ENCODE measurements around the gene LNPEP.

LNPEP gene

GRCh38 chr5:97071993-97072392 is 136.1 kb downstream of the LNPEP start:
- no peak overlapping the region for H3K4me3 ChIP-seq (replicated peaks in 1 of 2; ENCODE audit: low read depth in 2 of 2, low read length in 2 of 2)
- TF ChIP-seq CTCF (IDR thresholded peaks at IDR 0.05; ENCODE audit: low read depth, low read length) = no peak
- no peak for DNase-seq (ENCODE audit: low read depth in 2 of 2)

- H3K4me3 ChIP-seq (replicated peaks in 1 of 2; ENCODE audit: low read depth in 2 of 2, low read length in 2 of 2) = no peak overlapping the region
- no peak for TF ChIP-seq CTCF (IDR thresholded peaks at IDR 0.05; ENCODE audit: low read depth, low read length)
- DNase-seq (ENCODE audit: low read depth in 2 of 2) = no peak
These were observed 136.8 kb downstream of the LNPEP start for GRCh38 chr5:97072696-97073095.

GRCh38 chr5:97073420-97073819 is 137.5 kb downstream of the LNPEP start:
- H3K4me3 ChIP-seq (replicated peaks in 1 of 2; ENCODE audit: low read depth in 2 of 2, low read length in 2 of 2) = no peak overlapping the region
- DNase-seq (ENCODE audit: low read depth in 2 of 2) = no peak
- no peak for TF ChIP-seq CTCF (IDR thresholded peaks at IDR 0.05; ENCODE audit: low read depth, low read length)

GRCh38 chr5:97074859-97075489 is 139.1 kb downstream of the LNPEP start:
- DNase-seq (ENCODE audit: low read depth in 2 of 2) = no peak
- no peak for TF ChIP-seq CTCF (IDR thresholded peaks at IDR 0.05; ENCODE audit: low read depth, low read length)
- H3K4me3 ChIP-seq (replicated peaks in 1 of 2; ENCODE audit: low read depth in 2 of 2, low read length in 2 of 2) = no peak overlapping the region

GRCh38 chr5:97075649-97076048 is 139.8 kb downstream of the LNPEP start:
- no peak for TF ChIP-seq CTCF (IDR thresholded peaks at IDR 0.05; ENCODE audit: low read depth, low read length)
- DNase-seq (ENCODE audit: low read depth in 2 of 2) = no peak
- H3K4me3 ChIP-seq (replicated peaks in 1 of 2; ENCODE audit: low read depth in 2 of 2, low read length in 2 of 2) = no peak overlapping the region

- H3K4me3 ChIP-seq (replicated peaks in 1 of 2; ENCODE audit: low read depth in 2 of 2, low read length in 2 of 2) = no peak overlapping the region
- TF ChIP-seq CTCF (IDR thresholded peaks at IDR 0.05; ENCODE audit: low read depth, low read length) = no peak
- DNase-seq (ENCODE audit: low read depth in 2 of 2) = no peak
These were observed 140.2 kb downstream of the LNPEP start for GRCh38 chr5:97076098-97076497.

GRCh38 chr5:97077246-97077645 is 141.4 kb downstream of the LNPEP start:
- no peak for DNase-seq (ENCODE audit: low read depth in 2 of 2)
- no peak overlapping the region for H3K4me3 ChIP-seq (replicated peaks in 1 of 2; ENCODE audit: low read depth in 2 of 2, low read length in 2 of 2)

More at GRCh38 chr5:97077246-97077645, 141.4 kb downstream of the LNPEP start:
- no peak for TF ChIP-seq CTCF (IDR thresholded peaks at IDR 0.05; ENCODE audit: low read depth, low read length)

Data from cardiac fibroblast (primary cell).